Measurements from ENCODE around the gene RTP3.
"Not testable (repeated sequence)": the region's sequence is repeated elsewhere in the genome, so short reads cannot be mapped to it uniquely, and the experiment has no call there.

RTP3 gene

DNA sequence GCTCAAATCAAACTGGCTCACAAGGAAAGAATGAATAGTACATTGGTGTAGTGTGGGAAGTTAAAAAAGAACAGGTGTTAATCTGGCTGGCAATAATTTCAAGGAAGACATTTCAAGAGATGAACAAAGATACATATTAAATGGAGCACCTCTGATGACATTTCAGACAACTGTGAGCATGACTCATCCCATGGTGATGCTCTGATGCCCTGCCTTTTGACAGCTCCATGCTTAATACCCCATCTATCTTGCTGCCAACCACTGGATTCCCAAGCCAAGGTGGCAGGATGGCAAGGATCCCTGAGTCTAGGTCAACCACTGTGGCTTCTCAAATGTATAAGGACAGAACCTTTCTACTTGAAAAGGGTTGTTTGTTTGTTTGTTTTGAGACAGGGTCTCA, 39.0 kb downstream of the RTP3 start:
- Histone ChIP-seq H2BK5ac (ENCODE audit: low read length) (no peak overlapping the region), H3K4me2 (ENCODE audit: insufficient read depth, low read length, poor library complexity, severe bottlenecking) (no peak overlapping the region), H3K4me1 (ENCODE audit: control insufficient read depth in 2 of 2, insufficient read depth in 1 of 2, low read depth in 1 of 2, low read length in 2 of 2) (no peaks in the 10 kb centered on the region), H2AK5ac (ENCODE audit: low read depth, low read length) (no peak overlapping the region), H3K9me3 (replicated peaks in 1 of 2; ENCODE audit: control insufficient read depth in 2 of 2, insufficient read depth in 1 of 2, low read depth in 1 of 2, low read length in 2 of 2) (no peaks in the 10 kb centered on the region), H2BK120ac (ENCODE audit: low read depth, low read length) (no peak overlapping the region), H3K4me3 (ENCODE audit: low read length in 2 of 2) (no peak overlapping the region), H2AFZ (ENCODE audit: low read length) (no peak overlapping the region), H3K18ac (ENCODE audit: low read length) (no peak overlapping the region), H3K23ac (ENCODE audit: low read depth, low read length, poor library complexity) (no peak overlapping the region), H2BK15ac (ENCODE audit: low read length) (no peak overlapping the region), H3K36me3 (replicated peaks in 1 of 2; ENCODE audit: control insufficient read depth in 2 of 2, insufficient read depth in 2 of 2, low read length in 2 of 2) (no peaks in the 10 kb centered on the region), H3K27ac (replicated peaks; ENCODE audit: low read length) (no peak overlapping the region), H3K14ac (ENCODE audit: low read length) (no peak overlapping the region), H3K4ac (ENCODE audit: low read length) (no peak overlapping the region), H4K91ac (ENCODE audit: low read depth, low read length, poor library complexity) (no peak overlapping the region), H2BK12ac (ENCODE audit: low read length) (no peak overlapping the region), H3K27me3 (ENCODE audit: control insufficient read depth in 3 of 3, insufficient read depth in 3 of 3, low read depth in 1 of 3, low read length in 3 of 3) (no peaks in the 10 kb centered on the region), H3K9ac (ENCODE audit: low read depth, low read length, poor library complexity) (no peak overlapping the region), H4K8ac (ENCODE audit: low read depth, low read length) (no peak overlapping the region), H3K79me1 (ENCODE audit: low read depth, low read length) (no peaks in the 10 kb centered on the region)
- DNase-seq (ENCODE audit: low spot score), result no peak

DNA sequence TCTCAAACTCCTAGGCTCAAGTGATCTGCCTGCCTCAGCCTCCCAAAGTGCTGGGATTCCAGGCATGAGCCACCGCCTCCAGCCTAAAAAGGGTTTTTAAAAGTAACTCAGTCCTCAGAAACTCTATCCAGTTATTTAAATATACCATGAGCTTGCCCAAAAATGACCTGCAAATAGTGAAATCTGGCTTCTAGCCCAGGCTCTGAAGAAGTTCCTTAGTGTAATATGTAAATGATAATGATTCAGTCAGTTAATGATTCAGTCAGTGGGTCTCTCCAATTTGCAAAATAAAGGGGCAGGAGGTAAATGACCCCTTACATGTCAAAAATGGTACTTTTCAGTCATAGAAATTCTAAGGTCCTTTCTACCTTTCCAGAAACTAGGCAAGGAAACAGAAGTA, 39.5 kb downstream of the RTP3 start:
- H3K9me3 ChIP-seq (replicated peaks in 1 of 2; ENCODE audit: control insufficient read depth in 2 of 2, insufficient read depth in 1 of 2, low read depth in 1 of 2, low read length in 2 of 2), result no peaks in the 10 kb centered on the region
- H2BK5ac ChIP-seq (ENCODE audit: low read length), result no peak overlapping the region
- no peaks in the 10 kb centered on the region for H3K36me3 ChIP-seq (replicated peaks in 1 of 2; ENCODE audit: control insufficient read depth in 2 of 2, insufficient read depth in 2 of 2, low read length in 2 of 2)
- no peak overlapping the region for H3K4me2 ChIP-seq (ENCODE audit: insufficient read depth, low read length, poor library complexity, severe bottlenecking)
- H3K27me3 ChIP-seq (ENCODE audit: control insufficient read depth in 3 of 3, insufficient read depth in 3 of 3, low read depth in 1 of 3, low read length in 3 of 3), result no peaks in the 10 kb centered on the region
- no peak overlapping the region for H3K14ac ChIP-seq (ENCODE audit: low read length)
- H4K8ac ChIP-seq (ENCODE audit: low read depth, low read length), result no peak overlapping the region
- H2AFZ ChIP-seq (ENCODE audit: low read length), result no peak overlapping the region
- H3K9ac ChIP-seq (ENCODE audit: low read depth, low read length, poor library complexity), result no peak overlapping the region
- no peak overlapping the region for H3K18ac ChIP-seq (ENCODE audit: low read length)
- no peak overlapping the region for H3K23ac ChIP-seq (ENCODE audit: low read depth, low read length, poor library complexity)
- H2BK15ac ChIP-seq (ENCODE audit: low read length), result no peak overlapping the region
- no peak overlapping the region for H3K4me3 ChIP-seq (ENCODE audit: low read length in 2 of 2)
- no peak overlapping the region for H2AK5ac ChIP-seq (ENCODE audit: low read depth, low read length)
- H2BK120ac ChIP-seq (ENCODE audit: low read depth, low read length), result no peak overlapping the region
- H4K91ac ChIP-seq (ENCODE audit: low read depth, low read length, poor library complexity), result no peak overlapping the region
- no peak overlapping the region for H2BK12ac ChIP-seq (ENCODE audit: low read length)
- H3K4me1 ChIP-seq (ENCODE audit: control insufficient read depth in 2 of 2, insufficient read depth in 1 of 2, low read depth in 1 of 2, low read length in 2 of 2), result no peaks in the 10 kb centered on the region
- no peaks in the 10 kb centered on the region for H3K79me1 ChIP-seq (ENCODE audit: low read depth, low read length)
- H3K27ac ChIP-seq (replicated peaks; ENCODE audit: low read length), result no peak overlapping the region
- no peak overlapping the region for H3K4ac ChIP-seq (ENCODE audit: low read length)
- DNase-seq (ENCODE audit: low spot score), result no peak
- no CpG with 5 or more reads among the region's 1 CpG for WGBS, 2 donors (ENCODE audit: extremely low coverage in 2 of 2, insufficient read length in 2 of 2, insufficient replicate concordance in 1 of 2)

GRCh38 chr3:46537779-46538178, 40.0 kb downstream of the RTP3 start:
- H3K4me2 ChIP-seq (ENCODE audit: insufficient read depth, low read length, poor library complexity, severe bottlenecking), result no peak overlapping the region
- H3K23ac ChIP-seq (ENCODE audit: low read depth, low read length, poor library complexity), result no peak overlapping the region
- H4K8ac ChIP-seq (ENCODE audit: low read depth, low read length), result no peak overlapping the region
- no peaks in the 10 kb centered on the region for H3K27me3 ChIP-seq (ENCODE audit: control insufficient read depth in 3 of 3, insufficient read depth in 3 of 3, low read depth in 1 of 3, low read length in 3 of 3)
- H2BK15ac ChIP-seq (ENCODE audit: low read length), result no peak overlapping the region
- H3K18ac ChIP-seq (ENCODE audit: low read length), result no peak overlapping the region
- no CpG with 5 or more reads among the region's 5 CpGs for WGBS, 2 donors (ENCODE audit: extremely low coverage in 2 of 2, insufficient read length in 2 of 2, insufficient replicate concordance in 1 of 2)
- H2BK5ac ChIP-seq (ENCODE audit: low read length), result no peak overlapping the region
- no peak overlapping the region for H3K27ac ChIP-seq (replicated peaks; ENCODE audit: low read length)
- H3K9me3 ChIP-seq (replicated peaks in 1 of 2; ENCODE audit: control insufficient read depth in 2 of 2, insufficient read depth in 1 of 2, low read depth in 1 of 2, low read length in 2 of 2), result no peaks in the 10 kb centered on the region
- no peak overlapping the region for H3K4me3 ChIP-seq (ENCODE audit: low read length in 2 of 2)
- H2BK12ac ChIP-seq (ENCODE audit: low read length), result no peak overlapping the region
- no peak overlapping the region for H2AFZ ChIP-seq (ENCODE audit: low read length)
- no peak overlapping the region for H2AK5ac ChIP-seq (ENCODE audit: low read depth, low read length)
- no peak overlapping the region for H3K4ac ChIP-seq (ENCODE audit: low read length)
- no peak overlapping the region for H3K14ac ChIP-seq (ENCODE audit: low read length)
- DNase-seq (ENCODE audit: low spot score), result no peak
- no peaks in the 10 kb centered on the region for H3K36me3 ChIP-seq (replicated peaks in 1 of 2; ENCODE audit: control insufficient read depth in 2 of 2, insufficient read depth in 2 of 2, low read length in 2 of 2)
- H4K91ac ChIP-seq (ENCODE audit: low read depth, low read length, poor library complexity), result no peak overlapping the region
- H2BK120ac ChIP-seq (ENCODE audit: low read depth, low read length), result no peak overlapping the region
- H3K79me1 ChIP-seq (ENCODE audit: low read depth, low read length), result no peaks in the 10 kb centered on the region
- no peak overlapping the region for H3K9ac ChIP-seq (ENCODE audit: low read depth, low read length, poor library complexity)
- no peaks in the 10 kb centered on the region for H3K4me1 ChIP-seq (ENCODE audit: control insufficient read depth in 2 of 2, insufficient read depth in 1 of 2, low read depth in 1 of 2, low read length in 2 of 2)

GRCh38 chr3:46538425-46538802, 40.6 kb downstream of the RTP3 start:
- H3K36me3 ChIP-seq (replicated peaks in 1 of 2; ENCODE audit: control insufficient read depth in 2 of 2, insufficient read depth in 2 of 2, low read length in 2 of 2), result not testable (repeated sequence)
- WGBS, 2 donors (ENCODE audit: extremely low coverage in 2 of 2, insufficient read length in 2 of 2, insufficient replicate concordance in 1 of 2), result no CpG with 5 or more reads among the region's 5 CpGs

More at GRCh38 chr3:46538425-46538802, 40.6 kb downstream of the RTP3 start:
- not testable (repeated sequence) for H2BK12ac ChIP-seq (ENCODE audit: low read length); H3K4me3 ChIP-seq (ENCODE audit: low read length in 2 of 2); H2AFZ ChIP-seq (ENCODE audit: low read length); H3K27me3 ChIP-seq (ENCODE audit: control insufficient read depth in 3 of 3, insufficient read depth in 3 of 3, low read depth in 1 of 3, low read length in 3 of 3); H2AK5ac ChIP-seq (ENCODE audit: low read depth, low read length); H2BK120ac ChIP-seq (ENCODE audit: low read depth, low read length); H3K79me1 ChIP-seq (ENCODE audit: low read depth, low read length); H3K4me1 ChIP-seq (ENCODE audit: control insufficient read depth in 2 of 2, insufficient read depth in 1 of 2, low read depth in 1 of 2, low read length in 2 of 2); H2BK15ac ChIP-seq (ENCODE audit: low read length); H3K14ac ChIP-seq (ENCODE audit: low read length); H3K9ac ChIP-seq (ENCODE audit: low read depth, low read length, poor library complexity); H4K91ac ChIP-seq (ENCODE audit: low read depth, low read length, poor library complexity); H3K4me2 ChIP-seq (ENCODE audit: insufficient read depth, low read length, poor library complexity, severe bottlenecking); H3K23ac ChIP-seq (ENCODE audit: low read depth, low read length, poor library complexity); H3K18ac ChIP-seq (ENCODE audit: low read length); H3K27ac ChIP-seq (replicated peaks; ENCODE audit: low read length); H3K9me3 ChIP-seq (replicated peaks in 1 of 2; ENCODE audit: control insufficient read depth in 2 of 2, insufficient read depth in 1 of 2, low read depth in 1 of 2, low read length in 2 of 2); H3K4ac ChIP-seq (ENCODE audit: low read length); H4K8ac ChIP-seq (ENCODE audit: low read depth, low read length); H2BK5ac ChIP-seq (ENCODE audit: low read length); DNase-seq (ENCODE audit: low spot score)
